Activated naive CD8-positive, alpha-beta T cell treated with anti-CD3 and anti-CD28 coated beads for 36 hours (primary cell): ENCODE results near the gene METTL27. TPM values are rescaled to one million over a fixed set of nuclear protein-coding genes. Genes with fewer than 3 reads are reported as not detected.
"Not testable (repeated sequence)": the region's sequence is repeated elsewhere in the genome, so short reads cannot be mapped to it uniquely, and the experiment has no call there.

Experiments
- DNase-seq: peaks from one replicate; pipeline ENCODE4 v3.0.0; 2021
- H3K27ac Mint-ChIP-seq: one replicate; pipeline ENCODE4 v1.8.0; 2022; ENCODE audit warnings: mild to moderate bottlenecking, moderate library complexity, mixed read lengths
- H3K27me3 Mint-ChIP-seq: one replicate; pipeline ENCODE4 v1.8.0; 2022; ENCODE audit warnings: mild to moderate bottlenecking, mixed read lengths
- H3K36me3 Mint-ChIP-seq: one replicate; pipeline ENCODE4 v1.8.0; 2021; ENCODE audit warnings: mild to moderate bottlenecking, mixed read lengths
- H3K4me1 Mint-ChIP-seq: one replicate; pipeline ENCODE4 v1.8.0; 2021; ENCODE audit warnings: mixed read lengths
- H3K4me3 Mint-ChIP-seq: one replicate; pipeline ENCODE4 v1.8.0; 2022; ENCODE audit warnings: mild to moderate bottlenecking, moderate library complexity, mixed read lengths
- H3K9me3 Mint-ChIP-seq: one replicate; pipeline ENCODE4 v1.8.0; 2022; ENCODE audit warnings: mixed read lengths
- total RNA-seq, 2 experiments: library from RNA; stranded (reverse); gene quantifications; one replicate each; pipeline ENCODE4 v1.2.3, GENCODE V29; 2021

METTL27 gene
- total RNA-seq, 2 experiments from 2014 or later = 0.23 to 0.40 TPM

GRCh38 chr7:73791170-73791690 is 51.1 kb downstream of the METTL27 start:
- not testable (repeated sequence) for H3K4me3 Mint-ChIP-seq, H3K36me3 Mint-ChIP-seq, H3K4me1 Mint-ChIP-seq

GRCh38 chr7:73789051-73789450 is 53.3 kb downstream of the METTL27 start:
- Mint-ChIP-seq H3K36me3 (no peaks in the 10 kb centered on the region), H3K9me3 (no peaks in the 10 kb centered on the region), H3K4me3 (no peak overlapping the region), H3K27ac (no peak overlapping the region), H3K4me1 (no peaks in the 10 kb centered on the region), H3K27me3 (no peaks in the 10 kb centered on the region)
- DNase-seq = no peak

More at GRCh38 chr7:73791170-73791690, 51.1 kb downstream of the METTL27 start:
- not testable (repeated sequence) for H3K9me3 Mint-ChIP-seq, H3K27me3 Mint-ChIP-seq, H3K27ac Mint-ChIP-seq, DNase-seq

GRCh38 chr7:73787786-73788048 is 54.6 kb downstream of the METTL27 start:
- H3K27me3 Mint-ChIP-seq, H3K4me1 Mint-ChIP-seq, H3K27ac Mint-ChIP-seq, H3K36me3 Mint-ChIP-seq, DNase-seq, H3K4me3 Mint-ChIP-seq, H3K9me3 Mint-ChIP-seq: not testable (repeated sequence)

GRCh38 chr7:73786588-73786987 is 55.7 kb downstream of the METTL27 start:
- Mint-ChIP-seq H3K36me3 (no peaks in the 10 kb centered on the region), H3K4me1 (no peaks in the 10 kb centered on the region), H3K4me3 (no peak overlapping the region), H3K27ac (no peak overlapping the region), H3K9me3 (peaks cover 2% of the 10 kb centered on the region), H3K27me3 (no peaks in the 10 kb centered on the region)
- DNase-seq = no peak

Other genes with a start within 250 kb of the METTL27 start
- not detected for gene MLXIPL, start 218.0 kb downstream of the METTL27 start, total RNA-seq
- under 1 TPM; 0.44 to 0.45 TPM for gene VPS37D, start 174.7 kb downstream of the METTL27 start, total RNA-seq
- gene DNAJC30, start 159.1 kb downstream of the METTL27 start, total RNA-seq = 10 to 100 TPM in 1 of 2 experiments, 1 to 10 TPM in 1; 9.5 to 10.7 TPM
- 100 to 1,000 TPM; 117 to 124 TPM for gene BUD23, start 158.9 kb downstream of the METTL27 start, total RNA-seq
- gene STX1A, start 122.8 kb downstream of the METTL27 start, total RNA-seq = 1 to 10 TPM; 4.9 TPM
- 10 to 100 TPM; 24.2 to 25.2 TPM for gene ABHD11, start 103.7 kb downstream of the METTL27 start, total RNA-seq
- gene CLDN3, start 72.2 kb downstream of the METTL27 start, total RNA-seq = not detected
- under 1 TPM; 0.12 to 0.33 TPM for gene CLDN4, start 11.5 kb downstream of the METTL27 start, total RNA-seq
- gene TMEM270, start 18.6 kb upstream of the METTL27 start, total RNA-seq = not detected
- not detected for gene ELN, start 185.7 kb upstream of the METTL27 start, total RNA-seq
- 10 to 100 TPM; 16.9 to 19.5 TPM for gene LIMK1, start 241.3 kb upstream of the METTL27 start, total RNA-seq